GM21367 (cell line): ENCODE results near the gene BCAS1.
"Not testable (repeated sequence)": the region's sequence is repeated elsewhere in the genome, so short reads cannot be mapped to it uniquely, and the experiment has no call there.

Source experiments
- ATAC-seq: cut with Tn5 transposase; IDR thresholded peaks from one replicate; pipeline ENCODE4 v1.9.1; 2021; ENCODE audit not compliant: unreplicated experiment

The BCAS1 gene

DNA sequence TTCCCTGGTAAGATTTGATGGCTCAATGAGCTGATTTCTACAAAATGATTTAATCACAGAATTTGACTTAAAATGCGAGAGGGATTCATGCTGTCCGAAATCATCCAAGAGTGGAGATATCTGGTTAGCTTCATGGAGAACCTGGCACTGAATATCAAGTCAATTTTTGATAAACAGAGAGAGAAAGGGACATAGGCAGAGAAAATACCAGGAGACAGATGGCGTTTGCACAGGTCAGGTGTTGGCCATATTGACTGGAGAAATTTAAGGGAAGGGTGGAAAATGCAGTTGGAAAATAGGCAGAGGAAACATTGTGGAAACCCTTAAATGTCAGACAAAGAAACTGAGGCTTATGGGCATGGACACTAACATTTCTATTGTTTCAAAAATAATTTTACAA lies 47.0 kb downstream of the BCAS1 start:
- ATAC-seq = no peak

GRCh38 chr20:54021446-54022235 lies 48.8 kb downstream of the BCAS1 start:
- no peak for ATAC-seq

- ATAC-seq = no peak
Measured at GRCh38 chr20:54020868-54021267, 49.5 kb downstream of the BCAS1 start.

DNA sequence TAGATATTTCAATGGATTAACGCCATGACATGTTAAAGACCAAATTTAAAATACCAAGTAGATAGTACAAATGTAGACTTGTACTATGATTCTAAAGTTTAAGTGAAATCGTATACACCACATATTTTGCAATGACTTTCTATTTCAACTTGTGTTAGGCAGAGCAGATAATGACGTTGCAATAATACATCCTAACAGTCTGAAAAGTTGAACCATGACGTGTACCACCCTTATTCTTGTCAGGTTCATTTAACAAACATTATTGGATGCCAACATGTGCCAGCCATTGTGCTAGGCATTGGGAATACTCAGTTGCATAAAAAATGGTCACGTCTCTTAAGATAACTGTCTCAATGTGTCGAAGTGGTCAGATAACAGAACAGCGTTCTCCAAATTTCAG lies 50.0 kb downstream of the BCAS1 start:
- ATAC-seq = no peak

DNA sequence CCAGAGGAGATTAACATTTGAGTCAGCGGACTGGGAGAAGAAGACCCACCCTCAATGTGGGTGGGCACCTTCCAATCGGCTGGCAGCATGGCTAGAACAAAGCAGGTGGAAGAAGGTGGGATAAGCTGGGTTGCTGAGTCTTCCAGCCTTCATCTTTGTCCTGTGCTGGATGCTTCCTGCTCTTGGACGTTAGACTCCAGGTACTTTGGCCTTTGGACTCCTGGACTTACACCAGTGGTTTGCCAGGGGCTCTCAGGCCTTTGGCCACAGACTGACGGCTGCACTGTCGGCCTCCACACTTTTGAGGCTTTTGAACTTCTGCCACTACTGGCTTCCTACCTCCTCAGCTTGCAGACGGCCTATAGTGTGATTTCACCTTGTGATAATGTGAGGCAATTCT lies 50.8 kb downstream of the BCAS1 start:
- ATAC-seq = no peak

DNA sequence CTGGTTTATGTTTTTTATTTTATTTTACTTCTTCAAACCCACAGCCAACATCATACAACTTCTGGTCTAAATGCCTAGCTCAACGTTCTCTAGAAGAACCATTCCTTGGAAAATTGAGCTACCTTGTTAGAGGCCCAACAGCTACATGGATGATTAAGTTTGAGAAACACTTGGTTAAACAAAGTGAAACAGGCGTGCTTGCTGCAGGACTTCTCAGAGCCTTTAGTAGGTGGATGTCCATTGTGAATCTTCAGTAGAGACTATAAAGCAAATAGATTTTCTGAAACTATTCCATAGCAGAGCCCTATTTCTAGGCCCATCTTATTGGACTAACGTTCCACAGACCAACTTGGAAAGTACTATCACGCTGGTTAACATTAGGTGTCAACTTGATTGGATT lies 51.3 kb downstream of the BCAS1 start:
- no peak for ATAC-seq

GRCh38 chr20:54017846-54018245 lies 52.5 kb downstream of the BCAS1 start:
- ATAC-seq = peak; percentile 90

DNA sequence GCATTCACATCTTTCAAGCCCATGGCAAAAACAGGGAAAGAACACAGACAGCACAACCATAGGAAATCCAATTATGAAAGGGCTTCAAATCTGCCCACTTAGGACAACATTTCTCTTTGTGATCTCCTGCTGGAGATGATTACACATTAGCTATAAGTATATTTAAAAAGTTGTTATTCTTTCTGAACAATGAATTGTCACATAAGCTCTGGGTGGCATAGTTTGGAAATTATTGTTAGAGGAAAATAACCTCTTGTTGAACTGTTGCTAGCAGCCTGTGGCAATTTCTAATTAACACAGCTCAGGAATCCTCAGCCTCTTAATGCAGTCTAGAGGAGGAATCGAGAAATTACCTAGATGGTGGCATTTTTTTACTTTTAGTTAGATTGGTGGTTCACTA lies 54.9 kb downstream of the BCAS1 start:
- ATAC-seq = no peak

DNA sequence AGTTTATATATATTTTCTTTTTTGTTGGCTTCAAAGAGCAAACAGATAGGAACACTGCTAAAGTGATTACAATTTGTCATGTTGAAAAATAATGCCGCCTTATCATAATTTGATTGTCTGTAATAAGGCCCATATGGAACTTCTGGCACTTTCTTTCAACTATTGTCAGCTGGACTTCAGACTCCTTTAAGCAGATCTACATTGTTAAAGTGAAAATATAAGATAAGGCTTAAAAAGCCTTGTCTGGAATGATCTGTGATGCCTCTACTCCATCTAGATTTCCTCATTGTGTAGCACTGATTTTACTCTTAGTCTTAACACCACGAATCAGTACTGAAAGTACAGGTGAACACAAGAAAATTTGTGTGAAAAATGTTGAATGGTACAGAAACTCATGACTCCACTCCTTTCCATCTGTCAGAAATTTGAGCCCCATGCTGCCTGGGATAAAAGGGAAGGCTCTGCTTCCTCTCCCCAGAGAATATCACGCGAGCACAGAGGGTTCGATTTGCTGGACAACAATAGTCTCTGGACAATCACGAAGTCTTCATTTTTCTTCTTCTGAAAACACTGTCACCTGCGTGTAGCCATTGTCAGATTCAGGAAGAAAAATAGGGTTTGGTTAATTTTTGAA lies 56.0 kb downstream of the BCAS1 start:
- no peak for ATAC-seq

- no peak for ATAC-seq
Measured at GRCh38 chr20:54013471-54013870, 56.9 kb downstream of the BCAS1 start.

DNA sequence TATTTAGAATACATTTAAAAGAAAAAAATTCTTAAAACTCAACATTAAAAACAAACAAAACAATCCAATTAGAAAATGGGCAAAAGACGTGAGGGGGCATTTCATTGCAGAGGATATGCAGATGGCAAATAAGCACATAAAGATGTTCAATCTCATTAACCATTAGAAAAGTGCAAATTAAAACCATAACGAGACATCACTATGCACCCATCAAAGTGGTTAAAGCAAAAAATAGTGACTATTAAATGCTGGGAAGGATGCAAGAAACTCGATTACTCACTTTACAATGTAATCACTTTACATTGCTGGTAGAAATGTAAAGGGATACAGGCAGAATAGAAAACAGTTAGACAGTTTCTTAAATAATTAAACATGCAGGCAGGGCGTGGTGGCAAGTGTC lies 59.0 kb downstream of the BCAS1 start:
- no peak for ATAC-seq

DNA sequence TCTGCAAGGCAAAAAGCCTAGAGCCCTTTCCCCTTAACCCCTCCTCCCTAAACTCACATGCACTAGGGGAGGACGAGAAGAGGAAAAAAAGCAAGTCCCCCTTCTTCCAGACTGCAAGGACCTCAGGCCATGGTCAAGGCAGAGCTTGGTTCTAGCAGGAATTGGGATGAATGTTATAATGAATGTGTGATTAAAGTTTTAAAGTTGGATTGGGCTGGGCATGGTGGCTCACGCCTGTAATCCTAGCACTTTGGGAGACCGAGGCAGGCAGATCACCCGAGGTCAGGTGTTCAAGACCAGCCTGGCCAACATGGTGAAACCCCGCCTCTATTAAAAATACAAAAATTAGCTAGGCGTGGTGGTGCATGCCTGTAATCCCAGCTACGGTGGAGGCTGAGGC lies 64.2 kb downstream of the BCAS1 start:
- ATAC-seq = not testable (repeated sequence)

- ATAC-seq = no peak
Measured at GRCh38 chr20:54005524-54005923, 64.9 kb downstream of the BCAS1 start.

GRCh38 chr20:54004445-54004844 lies 65.9 kb downstream of the BCAS1 start:
- ATAC-seq = peak; percentile 96

GRCh38 chr20:54002741-54003140 lies 67.7 kb downstream of the BCAS1 start:
- ATAC-seq = no peak

GRCh38 chr20:54002056-54002575 lies 68.3 kb downstream of the BCAS1 start:
- no peak for ATAC-seq

- no peak for ATAC-seq
Measured at GRCh38 chr20:54000914-54001313, 69.5 kb downstream of the BCAS1 start.

DNA sequence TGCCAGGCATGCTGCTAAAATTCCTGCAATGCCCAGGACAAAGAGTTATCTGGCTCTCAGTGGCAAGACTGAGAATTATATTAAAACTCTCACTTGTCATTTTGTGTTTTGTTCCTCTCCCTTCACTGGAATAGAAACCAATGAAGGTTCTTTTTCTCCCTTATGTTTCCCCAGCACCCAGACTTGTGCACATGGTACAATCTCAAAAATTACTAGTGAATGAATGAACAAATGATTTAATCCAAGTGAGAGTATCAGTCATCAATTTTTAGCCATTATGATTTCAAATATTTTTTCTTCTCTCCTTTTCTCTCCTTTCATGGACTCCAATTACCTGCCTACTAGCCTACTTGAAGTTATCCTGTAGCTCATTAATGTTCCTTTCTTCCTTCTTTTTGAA lies 70.1 kb downstream of the BCAS1 start:
- ATAC-seq = no peak

DNA sequence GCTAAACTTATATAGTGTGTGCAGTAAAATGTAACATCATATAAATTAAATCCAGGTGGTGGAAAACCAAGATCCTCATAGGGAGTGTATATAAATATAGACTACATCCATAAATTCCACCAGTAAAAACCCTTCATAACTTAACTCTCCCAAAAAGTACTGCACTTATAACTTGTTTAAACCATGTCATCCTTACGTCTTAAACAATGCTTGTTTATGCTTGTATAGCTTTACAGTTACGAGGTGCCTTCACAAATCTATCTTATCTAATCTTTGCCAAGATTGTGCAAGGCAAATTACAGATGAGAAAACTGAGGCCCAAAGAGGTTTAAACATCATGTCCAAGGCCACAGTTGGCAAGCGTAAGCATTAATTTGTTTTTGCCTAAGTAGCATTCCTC lies 71.3 kb downstream of the BCAS1 start:
- ATAC-seq = no peak

GRCh38 chr20:53996584-53997486 lies 73.6 kb downstream of the BCAS1 start:
- ATAC-seq = no peak

DNA sequence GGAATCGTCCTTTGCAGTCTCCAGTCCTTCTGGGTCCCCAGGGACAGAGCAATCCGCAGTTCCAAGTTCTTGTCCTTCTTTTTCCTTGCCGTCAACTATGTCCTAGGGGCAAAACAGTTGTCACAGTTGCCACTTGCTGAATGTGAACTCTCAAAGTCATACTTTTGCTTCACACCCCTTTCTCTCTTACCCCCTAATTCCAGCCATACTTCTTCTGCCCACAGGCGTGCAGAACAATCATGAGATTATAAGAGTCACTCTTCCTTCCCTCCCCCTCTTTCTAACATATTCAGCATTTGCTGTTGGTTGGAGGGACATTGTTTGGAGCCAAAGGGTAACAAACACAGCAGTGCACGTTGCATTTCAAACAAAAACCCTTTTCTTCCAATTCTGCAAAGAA lies 74.4 kb downstream of the BCAS1 start:
- no peak for ATAC-seq
